HG03280 (cell line): Measurements from ENCODE around the gene WWC2.
"Not testable (repeated sequence)": the region's sequence is repeated elsewhere in the genome, so short reads cannot be mapped to it uniquely, and the experiment has no call there.

Experiments used
- ATAC-seq: cut with Tn5 transposase; IDR thresholded peaks from one replicate; pipeline ENCODE4 v1.9.1; 2021; ENCODE audit warnings: mild to moderate bottlenecking, moderate library complexity; ENCODE audit not compliant: unreplicated experiment

Gene WWC2

GRCh38 chr4:183139972-183140570 is 41.0 kb downstream of the WWC2 start:
- no peak for ATAC-seq

GRCh38 chr4:183140911-183141320 is 41.9 kb downstream of the WWC2 start:
- ATAC-seq, result no peak

GRCh38 chr4:183141997-183142396 is 42.9 kb downstream of the WWC2 start:
- no peak for ATAC-seq

DNA sequence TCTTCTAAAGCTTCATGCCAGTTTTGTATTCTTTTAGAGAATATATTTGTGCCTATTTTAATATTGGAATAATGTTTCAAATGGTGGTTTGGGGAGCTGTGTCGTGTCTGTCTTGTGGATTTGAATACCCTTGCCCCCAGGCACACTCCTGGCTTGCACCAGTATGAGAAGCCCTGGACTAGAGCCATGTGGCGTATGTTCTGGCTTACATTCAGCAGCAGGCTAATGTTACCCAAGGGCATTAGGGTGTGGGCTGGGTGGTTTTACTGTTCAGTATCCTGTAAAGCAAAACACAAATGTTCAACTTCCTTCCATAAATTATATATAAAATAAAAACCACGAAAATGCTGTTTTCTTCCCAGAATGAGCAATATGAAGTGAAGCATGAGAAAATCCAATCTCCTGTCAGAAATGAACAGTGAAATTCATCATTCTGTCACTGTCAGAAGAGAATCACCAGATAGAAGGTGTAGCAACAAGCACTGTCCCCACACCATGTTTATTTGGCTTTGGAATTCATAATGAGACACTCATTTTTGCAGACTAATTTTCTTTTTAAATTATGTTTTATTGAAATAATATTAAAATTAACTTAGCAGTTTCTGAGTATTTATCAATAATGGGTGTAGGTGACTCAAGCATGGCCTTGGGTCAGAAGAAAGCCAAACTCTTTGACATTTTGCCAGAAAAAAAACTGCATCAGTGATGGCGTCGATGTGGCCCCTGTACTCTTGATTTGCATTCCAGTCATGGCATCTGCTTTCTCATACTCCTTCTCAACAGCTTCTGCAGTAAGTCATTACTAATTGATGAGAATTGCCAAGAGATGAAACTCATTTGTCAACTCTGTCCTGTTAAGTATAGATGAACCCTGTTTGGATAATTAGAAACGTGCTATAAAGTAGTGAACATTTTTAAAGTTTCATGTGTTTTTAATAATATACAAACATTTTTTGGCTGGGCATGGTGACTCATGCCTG is 43.8 kb downstream of the WWC2 start:
- no peak for ATAC-seq

GRCh38 chr4:183144787-183145186 is 45.7 kb downstream of the WWC2 start:
- ATAC-seq, result no peak

DNA sequence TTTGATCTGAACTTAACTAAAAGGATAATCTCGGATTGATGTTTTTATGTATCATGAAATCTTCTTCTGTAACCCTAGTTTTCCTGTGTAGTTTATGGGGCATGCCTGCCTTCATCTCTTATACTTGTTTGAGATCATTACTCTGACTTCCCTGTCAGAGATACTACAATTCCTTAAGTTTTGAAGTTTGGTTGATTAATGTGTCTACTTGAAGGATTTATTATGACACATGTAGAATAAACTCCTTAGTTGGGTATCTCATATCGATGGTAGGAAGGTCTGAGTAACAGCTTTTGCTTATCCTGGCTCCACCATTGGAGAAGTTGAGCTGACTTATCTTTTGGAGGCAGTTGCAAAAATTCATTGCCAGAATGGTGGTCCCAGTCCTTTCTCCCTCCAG is 46.7 kb downstream of the WWC2 start:
- ATAC-seq, result no peak

GRCh38 chr4:183146478-183146877 is 47.4 kb downstream of the WWC2 start:
- ATAC-seq, result no peak

GRCh38 chr4:183147196-183147595 is 48.1 kb downstream of the WWC2 start:
- ATAC-seq, result no peak

- no peak for ATAC-seq
Observed at GRCh38 chr4:183147983-183148382, 48.9 kb downstream of the WWC2 start.

GRCh38 chr4:183149616-183150539 is 50.8 kb downstream of the WWC2 start:
- ATAC-seq, result no peak

- not testable (repeated sequence) for ATAC-seq
Observed at GRCh38 chr4:183150664-183151063, 51.6 kb downstream of the WWC2 start.

DNA sequence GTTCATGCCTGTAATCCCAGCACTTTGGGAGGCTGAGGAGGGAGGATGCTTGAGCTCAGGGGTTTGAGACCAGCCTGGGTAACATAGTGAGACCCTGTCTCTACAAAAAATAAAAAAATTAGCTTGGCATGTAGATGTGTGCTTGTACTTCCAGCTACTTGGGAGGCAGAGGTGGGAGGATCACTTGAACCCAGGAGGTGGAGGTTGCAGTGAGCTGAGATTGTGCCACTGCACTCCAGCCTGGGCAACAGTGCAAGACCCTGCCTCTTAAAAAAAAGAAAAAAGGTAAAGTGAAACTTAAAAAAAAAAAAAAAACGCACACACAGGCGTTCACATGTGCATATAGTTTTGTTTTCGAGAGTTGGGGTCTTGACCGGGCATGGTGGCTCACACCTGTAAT is 53.2 kb downstream of the WWC2 start:
- ATAC-seq, result not testable (repeated sequence)

GRCh38 chr4:183153190-183153916 is 54.3 kb downstream of the WWC2 start:
- ATAC-seq, result no peak

- no peak for ATAC-seq
Observed at GRCh38 chr4:183154701-183155391, 55.8 kb downstream of the WWC2 start.

DNA sequence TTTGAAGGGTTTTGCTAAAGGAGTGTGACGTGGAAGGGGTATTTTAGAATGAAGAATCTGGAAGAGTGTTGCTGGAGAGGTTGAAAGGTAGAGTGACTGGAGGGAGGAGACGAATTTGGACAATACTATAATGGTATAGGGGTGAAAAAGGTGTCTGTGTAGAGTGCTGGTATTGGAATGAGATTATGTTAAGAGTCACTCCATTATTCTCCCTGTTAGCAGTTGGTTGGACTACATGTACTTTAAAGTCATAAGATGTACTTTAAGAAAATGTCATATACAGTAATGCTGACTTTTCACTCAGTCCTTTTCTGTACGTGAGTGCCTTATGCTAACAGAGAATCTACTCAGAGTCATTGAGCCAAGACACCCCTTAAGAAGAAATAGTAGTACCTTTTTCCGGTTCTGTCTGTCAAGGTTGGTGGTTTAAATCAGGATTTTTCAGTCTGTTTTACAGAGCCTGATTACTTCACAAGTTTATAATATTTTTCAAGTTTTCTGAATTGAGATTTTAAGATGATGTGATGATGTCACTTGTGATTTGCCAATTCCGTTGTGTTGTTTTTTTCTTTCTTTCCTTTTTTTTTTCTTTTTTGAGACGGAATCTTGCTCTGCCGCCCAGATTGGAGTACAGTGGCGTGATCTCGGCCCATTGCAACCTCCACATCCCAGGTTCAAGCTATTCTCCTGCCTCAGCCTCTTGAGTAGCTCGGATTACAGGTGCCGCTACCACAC is 56.6 kb downstream of the WWC2 start:
- no peak for ATAC-seq

GRCh38 chr4:183157215-183157614 is 58.2 kb downstream of the WWC2 start:
- no peak for ATAC-seq

DNA sequence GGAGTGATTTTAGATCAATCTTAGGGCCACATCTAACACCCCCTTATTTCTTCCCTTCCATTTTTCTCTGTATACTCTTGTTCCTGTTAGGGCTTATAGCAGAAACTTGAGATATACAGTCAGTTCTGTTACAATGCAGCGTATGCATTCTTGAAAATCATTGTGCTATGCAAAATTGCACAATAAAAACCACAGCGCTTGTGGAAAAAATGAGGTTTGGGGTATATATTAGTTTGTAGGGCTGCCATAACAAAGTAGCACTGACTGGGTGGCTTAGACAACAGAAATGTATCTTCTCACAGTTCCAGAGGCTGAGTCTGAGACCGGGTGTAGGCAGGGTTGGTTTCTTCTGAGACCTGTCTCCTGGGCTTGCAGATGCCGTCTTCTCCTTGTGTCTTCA is 59.0 kb downstream of the WWC2 start:
- ATAC-seq, result no peak

GRCh38 chr4:183161630-183162029 is 62.6 kb downstream of the WWC2 start:
- ATAC-seq, result no peak

GRCh38 chr4:183163135-183163534 is 64.1 kb downstream of the WWC2 start:
- ATAC-seq, result no peak
